ENCODE results near the gene RAB27B.

- no peak for TF ChIP-seq CTCF (IDR thresholded peaks at IDR 0.05; ENCODE audit: low read length)
- no peak for TF ChIP-seq EZH2 (IDR thresholded peaks at IDR 0.05; ENCODE audit: borderline replicate concordance, low read length)
Observed at GRCh38 chr18:54845787-54846186, 17.5 kb downstream of the RAB27B start.
